OCI-LY3 (cell line): ENCODE measurements around the gene ZNF768.

Experiments used
- H2AFZ ChIP-seq: fragments of 200-600, 300-600 bp; shearing (Covaris generic); 2 replicates; pipeline ENCODE4 v1.6.0; 2014; ENCODE audit warnings: antibody characterized with exemption, low read depth, low read length
- H3K27ac ChIP-seq: fragments of 200-600, 300-600 bp; sonication (generic); 2 replicates; pipeline ENCODE4 v1.5.1; 2014; ENCODE audit warnings: mild to moderate bottlenecking, low read length, moderate library complexity, mixed read lengths
- H3K27me3 ChIP-seq: fragments of 200-600, 300-600 bp; sonication (generic); 2 replicates; pipeline ENCODE4 v1.6.1; 2014; ENCODE audit warnings: low read depth, low read length, mixed read lengths
- H3K36me3 ChIP-seq: fragments of 200-600, 300-600 bp; sonication (generic); replicated peaks from 2 replicates; pipeline ENCODE3; 2014; ENCODE audit warnings: low read depth, low read length, mixed read lengths
- H3K4me1 ChIP-seq: fragments of 300-600, 200-600 bp; sonication (generic); 2 replicates; pipeline ENCODE4 v1.6.1; 2014; ENCODE audit warnings: low read length, mixed read lengths
- H3K4me2 ChIP-seq: fragments of 200-600, 300-600 bp; sonication (generic); 2 replicates; pipeline ENCODE4 v1.6.1; 2014; ENCODE audit warnings: low read length, mixed read lengths
- H3K4me3 ChIP-seq: fragments of 300-600, 200-600 bp; sonication (generic); 2 replicates; pipeline ENCODE4 v1.5.1; 2014; ENCODE audit warnings: antibody characterized with exemption, mild to moderate bottlenecking, low read length, moderate library complexity
- H3K79me2 ChIP-seq: fragments of 300-600, 200-600 bp; shearing (Covaris generic); 2 replicates; pipeline ENCODE4 v1.6.1; 2014; ENCODE audit warnings: mild to moderate bottlenecking, low read length, mixed read lengths
- H3K9ac ChIP-seq: fragments of 300-600, 200-600 bp; shearing (Covaris generic); 2 replicates; pipeline ENCODE4 v1.6.0; 2014; ENCODE audit warnings: mild to moderate bottlenecking, low read length, moderate library complexity
- H3K9me3 ChIP-seq: fragments of 200-600, 300-600 bp; shearing (Covaris generic); 2 replicates; pipeline ENCODE4 v1.6.1; 2014; ENCODE audit warnings: low read length, mixed read lengths; ENCODE audit not compliant: insufficient read depth
- H4K20me1 ChIP-seq: fragments of 200-600, 300-600 bp; sonication (generic); 2 replicates; pipeline ENCODE4 v1.6.1; 2016; ENCODE audit warnings: low read length, mixed read lengths; ENCODE audit not compliant: insufficient read depth
- CTCF ChIP-seq: fragments of 200-600, 300-600 bp; sonication (generic); IDR thresholded peaks from 2 replicates; pipeline ENCODE4 v1.5.1; 2014; ENCODE audit warnings: antibody characterized with exemption, low read length, low read depth
- EZH2phosphoT487 ChIP-seq: fragments of 200-600 bp; shearing (Covaris generic); IDR thresholded peaks from 2 replicates; pipeline ENCODE4 v1.6.1; 2018; ENCODE audit warnings: antibody characterized with exemption, mixed run types, low read depth

ZNF768 gene

GRCh38 chr16:30532285-30533145, 6.1 kb upstream of the ZNF768 start:
- Histone ChIP-seq H3K4me2 (no peak overlapping the region), H3K36me3 (peaks cover 4% of the 10 kb centered on the region), H3K4me1 (peaks cover 22% of the 10 kb centered on the region), H4K20me1 (no peaks in the 10 kb centered on the region), H3K9me3 (no peaks in the 10 kb centered on the region), H3K27me3 (no peaks in the 10 kb centered on the region), H3K9ac (no peak overlapping the region), H3K4me3 (no peak overlapping the region), H2AFZ (no peak overlapping the region), H3K27ac (no peak overlapping the region), H3K79me2 (peaks cover 27% of the 10 kb centered on the region)
- TF ChIP-seq CTCF (no peak), EZH2phosphoT487 (no peak)

GRCh38 chr16:30530163-30531037, 4.0 kb upstream of the ZNF768 start:
- Histone ChIP-seq H3K27ac (no peak overlapping the region), H3K4me3 (no peak overlapping the region), H3K4me2 (no peak overlapping the region), H4K20me1 (no peaks in the 10 kb centered on the region), H3K9me3 (no peaks in the 10 kb centered on the region), H3K4me1 (peaks cover 21% of the 10 kb centered on the region), H3K9ac (no peak overlapping the region), H3K79me2 (peaks cover 20% of the 10 kb centered on the region), H3K36me3 (peaks cover 4% of the 10 kb centered on the region), H3K27me3 (no peaks in the 10 kb centered on the region), H2AFZ (no peak overlapping the region)
- no peak for TF ChIP-seq EZH2phosphoT487
- no peak for TF ChIP-seq CTCF

- H4K20me1 ChIP-seq: no peaks in the 10 kb centered on the region
- H3K27me3 ChIP-seq: no peaks in the 10 kb centered on the region
- no peak overlapping the region for H3K4me2 ChIP-seq
- H3K4me3 ChIP-seq: no peak overlapping the region
- H2AFZ ChIP-seq: no peak overlapping the region
- H3K9ac ChIP-seq: no peak overlapping the region
- H3K4me1 ChIP-seq: peaks cover 21% of the 10 kb centered on the region
- TF ChIP-seq EZH2phosphoT487 (no peak), CTCF (no peak)
- no peak overlapping the region for H3K27ac ChIP-seq
- H3K36me3 ChIP-seq: peaks cover 12% of the 10 kb centered on the region
- H3K9me3 ChIP-seq: no peaks in the 10 kb centered on the region
- peaks cover 9% of the 10 kb centered on the region for H3K79me2 ChIP-seq
Measured at GRCh38 chr16:30528799-30529457, 2.6 kb upstream of the ZNF768 start.
